PC-3 (cell line): Measurements from ENCODE around the gene SHQ1. TPM values are rescaled to one million over a fixed set of nuclear protein-coding genes. Genes with fewer than 3 reads are reported as not detected.

Experiments used
- ATAC-seq: fragments of 200-7000 bp; cut with Tn5 transposase; 2 replicates; pipeline ENCODE4 v1.9.1; 2020; ENCODE audit warnings: mild to moderate bottlenecking, moderate library complexity
- BruUV-seq: library from RNA; stranded (reverse); fragments of 400-500 nt; replicated peaks from 2 replicates; lab custom pipeline; 2021; lab: Mats Ljungman, UMichigan
- CTCF ChIA-PET: fragments of 300-600 bp; sonication (Branson Sonifier 250); formaldehyde crosslinking; loops from one replicate; lab custom pipeline; 2022; ENCODE audit warnings: antibody characterized with exemption; lab: Charles Lee
- POLR2A ChIA-PET: fragments of 300-600 bp; sonication (Branson Sonifier 250); formaldehyde crosslinking; loops from one replicate; lab custom pipeline; 2022; ENCODE audit warnings: antibody characterized with exemption; ENCODE audit not compliant: unreplicated experiment; lab: Charles Lee
- DNase-seq: peaks from one replicate; pipeline ENCODE4 v3.0.0-alpha.2; 2015
- H2AFZ ChIP-seq: fragments of 300-600 bp; sonication (generic); 2 replicates; pipeline ENCODE4 v1.6.0; 2016; ENCODE audit warnings: antibody characterized with exemption, low read length
- H3F3A ChIP-seq: fragments of 300-600 bp; sonication (generic); one replicate; pipeline ENCODE4 v1.6.0; 2017; ENCODE audit warnings: antibody characterized with exemption, low read length, control low read depth, mild to moderate bottlenecking; ENCODE audit not compliant: unreplicated experiment
- H3K27ac ChIP-seq: fragments of 300-600 bp; sonication (generic); 2 replicates; pipeline ENCODE4 v1.5.1; 2016; ENCODE audit warnings: mild to moderate bottlenecking, low read length
- H3K27me3 ChIP-seq: fragments of 300-600 bp; sonication (generic); 2 replicates; pipeline ENCODE4 v1.6.1; 2016; ENCODE audit warnings: low read length, mixed read lengths
- H3K36me3 ChIP-seq: fragments of 300-600 bp; sonication (generic); 2 replicates; pipeline ENCODE4 v1.6.1; 2016; ENCODE audit warnings: low read depth, mixed run types, low read length, mixed read lengths
- H3K4me1 ChIP-seq: fragments of 300-600 bp; sonication (generic); 2 replicates; pipeline ENCODE4 v1.5.1; 2016; ENCODE audit warnings: low read length; ENCODE audit not compliant: insufficient read depth
- H3K4me2 ChIP-seq: fragments of 300-600 bp; sonication (generic); 2 replicates; pipeline ENCODE4 v1.6.0; 2016; ENCODE audit warnings: low read length
- H3K4me3 ChIP-seq: fragments of 300-600 bp; sonication (generic); 2 replicates; pipeline ENCODE4 v1.5.1; 2016; ENCODE audit warnings: mild to moderate bottlenecking, low read length, mixed read lengths
- H3K79me2 ChIP-seq: fragments of 300-600 bp; sonication (generic); 2 replicates; pipeline ENCODE4 v1.6.1; 2017; ENCODE audit warnings: low read length, mixed read lengths
- H3K9ac ChIP-seq: fragments of 300-600 bp; sonication (generic); 2 replicates; pipeline ENCODE4 v1.6.0; 2016; ENCODE audit warnings: mild to moderate bottlenecking, low read length
- H3K9me2 ChIP-seq: fragments of 300-600 bp; sonication (generic); replicated peaks from 2 replicates; pipeline ENCODE4 v1.6.1; 2016; ENCODE audit warnings: mixed run types, low read length, mixed read lengths
- H3K9me3 ChIP-seq: fragments of 300-600 bp; sonication (generic); 2 replicates; pipeline ENCODE4 v1.6.1; 2016; ENCODE audit warnings: low read length, mixed read lengths
- H4K20me1 ChIP-seq: fragments of 300-600 bp; sonication (generic); 2 replicates; pipeline ENCODE4 v1.6.1; 2016; ENCODE audit warnings: low read length, mixed read lengths
- EZH2 ChIP-seq: fragments of 300-600 bp; sonication (generic); IDR thresholded peaks from one replicate; pipeline ENCODE4 v1.6.1; 2017; ENCODE audit warnings: antibody characterized with exemption, mild to moderate bottlenecking, low read length; ENCODE audit not compliant: unreplicated experiment
- EZH2phosphoT487 ChIP-seq: fragments of 300-600 bp; sonication (generic); IDR thresholded peaks from 2 replicates; pipeline ENCODE4 v1.6.1; 2018; ENCODE audit warnings: mild to moderate bottlenecking, antibody characterized with exemption, low read length, borderline replicate concordance
- intact Hi-C: fragments of 100-400 bp; cut with micrococcal nuclease; formaldehyde crosslinking; loops from 2 replicates; pipeline ENCODE4 v1.9.0; 2023
- total RNA-seq: library from RNA; depleted of rRNA; stranded (reverse); fragments of >200 nt; gene quantifications from 2 replicates; pipeline ENCODE4 v1.2.3, GENCODE V29; 2014
- TF ChIP-seq, protein P1 (sequence below): fragments of 300-600 bp; sonication (generic); conservative IDR thresholded peaks from 2 replicates; pipeline ENCODE4 v1.5.1; 2017; ENCODE audit warnings: antibody characterized with exemption, low read depth, mild to moderate bottlenecking, low read length

Gene SHQ1
- total RNA-seq, 1 experiment from 2014 or later: 19.6 TPM

DNA sequence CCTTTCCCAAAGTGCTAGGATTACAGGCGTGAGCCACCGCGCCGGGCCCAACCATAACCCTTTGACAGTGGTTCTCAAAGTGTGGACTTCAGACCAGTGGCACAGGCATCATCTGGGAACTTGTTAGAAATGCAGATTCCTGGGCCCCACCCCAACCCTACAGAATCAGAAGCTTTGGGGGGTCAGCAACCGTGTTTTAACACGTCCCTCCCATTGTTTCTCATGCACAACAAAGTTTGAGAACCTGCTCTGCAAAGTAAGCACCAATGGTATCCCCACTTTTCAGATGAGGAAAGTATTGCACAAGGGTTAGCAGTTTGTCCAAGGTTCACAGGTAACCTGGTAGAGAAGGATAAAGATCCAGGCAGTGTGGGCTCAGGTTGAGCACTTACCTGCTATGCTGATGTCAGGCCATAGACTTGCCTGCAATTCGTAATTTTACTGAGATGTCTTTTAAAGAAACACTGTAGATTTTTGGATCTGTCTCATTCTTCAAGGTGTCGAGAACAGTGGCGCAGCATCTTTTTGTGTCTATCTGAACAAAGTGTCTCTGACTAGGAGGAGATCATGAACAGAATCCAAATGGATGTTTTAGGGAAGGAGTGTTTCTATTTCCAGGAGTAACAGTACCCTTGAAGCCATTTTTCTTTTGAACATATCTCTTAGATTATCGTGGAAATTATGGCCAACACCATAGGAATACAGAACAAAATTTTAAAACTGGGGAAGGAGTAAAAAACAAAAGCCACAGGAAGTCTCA lies 42.1 kb upstream of the SHQ1 start:
- intact Hi-C loops: no loop called here
- Histone ChIP-seq H3K9ac (no peak overlapping the region), H3K79me2 (no peaks in the 10 kb centered on the region), H3K36me3 (no peaks in the 10 kb centered on the region), H3K4me3 (peak overlapping the region; percentile 17; the same call in 1 of the 2 replicates), H3K9me3 (no peaks in the 10 kb centered on the region), H2AFZ (peak overlapping the region; percentile 40), H3F3A (peaks cover 4% of the 10 kb centered on the region), H3K4me2 (peak overlapping the region; percentile 55), H3K27me3 (no peaks in the 10 kb centered on the region), H4K20me1 (no peaks in the 10 kb centered on the region), H3K9me2 (no peaks in the 10 kb centered on the region), H3K4me1 (peaks cover 47% of the 10 kb centered on the region), H3K27ac (no peak overlapping the region; the same call in 1 of the 2 replicates)
- TF ChIP-seq, protein P1, sequence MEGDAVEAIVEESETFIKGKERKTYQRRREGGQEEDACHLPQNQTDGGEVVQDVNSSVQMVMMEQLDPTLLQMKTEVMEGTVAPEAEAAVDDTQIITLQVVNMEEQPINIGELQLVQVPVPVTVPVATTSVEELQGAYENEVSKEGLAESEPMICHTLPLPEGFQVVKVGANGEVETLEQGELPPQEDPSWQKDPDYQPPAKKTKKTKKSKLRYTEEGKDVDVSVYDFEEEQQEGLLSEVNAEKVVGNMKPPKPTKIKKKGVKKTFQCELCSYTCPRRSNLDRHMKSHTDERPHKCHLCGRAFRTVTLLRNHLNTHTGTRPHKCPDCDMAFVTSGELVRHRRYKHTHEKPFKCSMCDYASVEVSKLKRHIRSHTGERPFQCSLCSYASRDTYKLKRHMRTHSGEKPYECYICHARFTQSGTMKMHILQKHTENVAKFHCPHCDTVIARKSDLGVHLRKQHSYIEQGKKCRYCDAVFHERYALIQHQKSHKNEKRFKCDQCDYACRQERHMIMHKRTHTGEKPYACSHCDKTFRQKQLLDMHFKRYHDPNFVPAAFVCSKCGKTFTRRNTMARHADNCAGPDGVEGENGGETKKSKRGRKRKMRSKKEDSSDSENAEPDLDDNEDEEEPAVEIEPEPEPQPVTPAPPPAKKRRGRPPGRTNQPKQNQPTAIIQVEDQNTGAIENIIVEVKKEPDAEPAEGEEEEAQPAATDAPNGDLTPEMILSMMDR: no peak
- no peak for TF ChIP-seq EZH2
- no peak for TF ChIP-seq EZH2phosphoT487
- ChIA-PET CTCF (no interaction called here), POLR2A (no interaction called here)
- ATAC-seq (no peak), DNase-seq (no peak)
- BruUV-seq: no TSS peak

DNA sequence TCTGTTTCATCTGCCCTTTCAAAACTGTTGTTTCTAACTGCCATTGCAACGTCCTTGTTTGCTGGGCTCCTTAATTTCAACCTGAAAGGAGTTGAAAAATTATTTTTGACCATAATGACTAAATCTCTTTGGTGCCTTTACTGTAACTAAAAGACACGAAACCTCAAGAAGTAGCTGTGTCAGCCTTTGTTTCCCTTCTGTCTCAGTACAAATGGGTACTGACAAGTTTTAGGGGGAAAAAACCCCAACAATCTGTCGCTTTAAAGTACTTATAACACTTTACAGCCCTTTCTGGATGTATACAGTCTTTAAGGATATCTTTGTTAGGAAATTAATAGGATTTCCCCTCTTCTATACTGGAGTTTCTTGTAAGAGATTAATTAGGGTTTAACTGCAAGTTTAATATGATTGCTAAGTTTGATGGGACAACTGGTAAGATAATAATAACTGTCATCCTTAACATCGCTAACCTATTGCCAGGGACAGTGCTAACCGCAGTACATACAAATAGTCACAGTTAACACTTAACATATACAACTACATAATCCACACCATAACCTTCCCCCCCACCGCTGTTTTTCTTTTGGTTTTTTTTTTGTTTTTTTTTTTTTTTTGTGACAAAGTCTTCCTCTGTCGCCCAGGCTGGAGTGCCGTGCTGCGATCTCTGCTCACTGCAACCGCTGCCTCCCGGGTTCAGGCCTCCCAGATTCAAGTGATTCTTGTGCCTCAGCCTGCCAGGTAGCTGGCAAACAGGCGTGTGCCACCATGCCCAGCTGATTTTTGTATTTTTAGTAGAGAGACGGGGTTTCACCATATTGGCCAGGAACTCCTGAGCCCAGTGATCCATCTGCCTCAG lies 41.3 kb upstream of the SHQ1 start:
- no peak for ATAC-seq
- BruUV-seq: no TSS peak

More for the DNA sequence above, 41.3 kb upstream of the SHQ1 start:
- intact Hi-C loops: loop anchor here (5.0 kb wide), 1 partner anchor 48 kb away; no protein-coding TSS in a partner anchor
- peaks cover 47% of the 10 kb centered on the region for H3K4me1 ChIP-seq
- 0 out of 2 replicates have a peak overlapping the region, but pooled peaks have one; percentile 70 for H3K4me3 ChIP-seq
- peak overlapping the region; percentile 80 for H3K4me2 ChIP-seq
- H3K9ac ChIP-seq: no peak overlapping the region
- no peak for DNase-seq
- no peaks in the 10 kb centered on the region for H3K36me3 ChIP-seq
- H3K9me3 ChIP-seq: no peaks in the 10 kb centered on the region
- TF ChIP-seq EZH2phosphoT487: no peak
- TF ChIP-seq, protein P1: no peak
- no peak for TF ChIP-seq EZH2
- H4K20me1 ChIP-seq: no peaks in the 10 kb centered on the region
- POLR2A ChIA-PET: no interaction called here
- H2AFZ ChIP-seq: no peak overlapping the region
- no peak overlapping the region for H3K27ac ChIP-seq
- no peaks in the 10 kb centered on the region for H3K79me2 ChIP-seq
- no peaks in the 10 kb centered on the region for H3K27me3 ChIP-seq
- CTCF ChIA-PET: no interaction called here
- H3F3A ChIP-seq: peaks cover 4% of the 10 kb centered on the region
- no peaks in the 10 kb centered on the region for H3K9me2 ChIP-seq
